Measurements from ENCODE around the gene GARIN3.

GARIN3 gene

DNA sequence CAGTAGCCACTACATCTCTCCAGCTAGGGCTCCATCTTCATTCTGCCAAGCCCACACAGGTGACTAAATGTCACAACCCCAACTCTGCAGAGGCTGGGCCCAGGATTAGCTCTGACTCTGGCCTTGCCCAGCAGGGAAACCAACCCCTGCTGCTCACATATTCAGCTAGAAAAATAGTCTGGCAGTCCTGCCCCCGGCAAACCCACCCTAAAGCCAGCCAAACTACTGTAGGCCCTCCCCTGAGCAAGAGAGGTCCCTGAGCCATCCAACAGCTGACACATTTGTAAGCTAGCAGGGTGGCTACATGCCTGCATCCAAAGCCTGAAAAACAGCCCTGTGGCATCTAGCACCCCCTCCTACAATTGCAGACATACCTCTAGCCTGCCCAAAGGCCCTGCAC lies 46.0 kb downstream of the GARIN3 start:
- DNase-seq (ENCODE audit: low read depth), result no peak
- no peak for TF ChIP-seq CTCF (conservative IDR thresholded peaks at IDR 0.05; ENCODE audit: low read depth, low read length)
- H3K4me3 ChIP-seq (ENCODE audit: low read depth, low read length), result no peak overlapping the region

GRCh38 chr5:157116483-157116954 lies 49.5 kb downstream of the GARIN3 start:
- no peak overlapping the region for H3K4me3 ChIP-seq (ENCODE audit: low read depth, low read length)
- DNase-seq (ENCODE audit: low read depth), result no peak
- TF ChIP-seq CTCF (conservative IDR thresholded peaks at IDR 0.05; ENCODE audit: low read depth, low read length), result no peak

GRCh38 chr5:157115502-157115901 lies 50.6 kb downstream of the GARIN3 start:
- no peak overlapping the region for H3K4me3 ChIP-seq (ENCODE audit: low read depth, low read length)
- TF ChIP-seq CTCF (conservative IDR thresholded peaks at IDR 0.05; ENCODE audit: low read depth, low read length), result no peak
- no peak for DNase-seq (ENCODE audit: low read depth)

GRCh38 chr5:157115012-157115411 lies 51.1 kb downstream of the GARIN3 start:
- DNase-seq (ENCODE audit: low read depth), result no peak
- TF ChIP-seq CTCF (conservative IDR thresholded peaks at IDR 0.05; ENCODE audit: low read depth, low read length), result no peak
- H3K4me3 ChIP-seq (ENCODE audit: low read depth, low read length), result no peak overlapping the region

DNA sequence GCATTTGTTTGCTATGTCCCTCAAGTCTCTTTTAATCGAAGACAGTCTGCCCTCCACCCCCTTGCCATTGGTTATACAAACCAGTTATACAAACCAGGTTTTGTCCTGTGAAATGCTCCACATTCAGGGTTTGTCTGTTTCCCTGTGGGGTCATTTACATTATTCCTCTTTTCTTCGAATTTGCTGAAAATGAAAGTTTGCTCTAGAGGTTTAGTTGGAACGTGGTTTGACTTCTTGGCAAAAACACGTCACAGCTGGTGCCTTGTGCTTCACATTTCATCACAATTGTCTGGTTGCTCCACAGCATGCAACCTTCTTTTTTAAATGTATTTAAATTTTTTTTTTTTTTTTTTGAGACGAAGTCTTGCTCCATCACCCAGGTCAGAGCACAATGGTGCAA lies 53.1 kb downstream of the GARIN3 start:
- H3K4me3 ChIP-seq (ENCODE audit: low read depth, low read length), result no peak overlapping the region
- TF ChIP-seq CTCF (conservative IDR thresholded peaks at IDR 0.05; ENCODE audit: low read depth, low read length), result no peak
- DNase-seq (ENCODE audit: low read depth), result peak; percentile 4

Measured in choroid plexus epithelial cell (primary cell).